DMS153 (cell line): ENCODE data around the gene STAG1.
"Not testable (repeated sequence)": the region's sequence is repeated elsewhere in the genome, so short reads cannot be mapped to it uniquely, and the experiment has no call there.

Experiments
- DNase-seq: peaks from one replicate; lab custom pipeline; 2025; lab: John Stamatoyannopoulos, UW

The STAG1 gene

DNA sequence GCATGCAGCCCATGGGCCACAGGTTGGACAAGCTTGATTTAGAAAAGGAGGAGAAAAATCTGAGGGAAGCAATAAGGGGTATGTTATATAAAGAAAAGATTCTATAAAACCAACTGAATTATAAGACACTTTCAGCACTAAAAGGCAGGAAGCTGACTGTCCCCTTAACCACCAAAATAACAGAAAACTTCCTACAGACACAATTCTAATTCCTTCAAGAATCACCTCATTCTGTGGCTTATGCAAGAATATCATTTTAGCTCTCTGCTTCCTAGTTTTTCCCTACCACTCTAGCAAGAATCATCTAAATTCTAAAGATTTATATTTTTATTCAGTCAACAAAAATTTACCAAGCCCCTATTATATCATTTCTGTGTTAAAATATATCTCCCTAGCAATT, 6.3 kb downstream of the STAG1 start:
- no peak for DNase-seq

DNA sequence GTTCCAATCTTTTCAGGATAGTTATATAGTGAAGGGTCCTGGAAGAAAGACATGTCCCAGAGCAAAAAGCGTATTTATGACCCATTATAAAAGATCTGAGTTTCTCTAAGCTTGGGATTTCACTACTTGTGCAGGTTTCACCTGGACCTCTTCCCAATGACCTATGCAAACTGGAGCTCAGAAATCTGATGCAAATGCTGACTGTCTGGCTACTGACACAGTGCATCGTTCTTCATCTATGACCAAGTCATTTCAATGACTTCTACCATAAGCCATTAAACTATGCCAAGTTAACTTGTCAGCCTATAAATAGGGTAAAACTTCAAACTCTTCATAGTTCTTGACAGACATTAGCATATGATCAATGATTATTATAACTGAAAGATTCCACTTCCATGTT, 11.1 kb downstream of the STAG1 start:
- DNase-seq: no peak

DNA sequence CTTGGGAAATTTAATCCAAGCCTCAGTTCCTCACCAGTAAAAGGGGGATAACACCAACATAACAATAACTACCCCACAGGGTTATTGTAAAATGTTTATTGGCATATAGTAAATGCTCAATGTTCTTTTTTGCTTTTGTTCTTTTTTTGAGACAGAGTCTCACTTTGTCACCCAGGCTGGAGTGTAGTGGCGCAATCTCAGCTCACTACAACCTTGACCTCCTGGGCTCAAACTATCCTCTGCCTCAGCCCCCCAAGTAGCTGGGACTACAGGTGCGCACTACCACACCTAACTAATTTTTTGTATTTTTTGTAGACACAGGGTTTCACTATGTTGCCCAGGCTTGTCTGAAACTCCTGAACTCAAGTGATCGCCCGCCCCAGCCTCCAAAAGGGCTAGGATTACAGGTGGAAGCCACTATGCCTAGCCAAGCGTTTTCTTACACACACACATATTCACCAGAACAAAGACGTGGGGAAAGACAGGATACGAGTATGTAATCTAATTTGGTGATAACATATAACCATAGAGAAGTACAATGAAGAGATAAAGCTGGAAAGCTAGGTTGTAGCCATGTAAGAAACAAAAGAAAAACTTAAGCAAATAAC, 11.7 kb downstream of the STAG1 start:
- DNase-seq: no peak

DNA sequence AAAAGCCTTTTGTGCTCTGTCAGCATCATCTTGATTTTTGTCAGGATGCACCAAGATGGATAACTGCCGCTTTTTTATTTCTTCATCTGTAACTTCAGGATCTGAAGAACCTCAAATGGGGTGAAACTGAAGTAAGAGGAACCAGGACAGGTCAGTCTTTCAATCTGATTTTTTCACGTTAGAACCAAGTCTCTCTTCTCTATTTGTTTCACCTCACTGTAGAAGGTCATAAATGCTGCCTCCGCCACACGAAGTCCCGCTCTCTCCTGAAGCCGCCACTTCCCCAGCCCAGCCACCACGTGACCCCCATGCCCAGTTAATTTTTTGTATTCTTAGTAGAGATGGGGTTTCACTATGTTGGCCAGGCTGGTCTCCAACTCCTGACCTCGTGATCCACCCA, 15.2 kb downstream of the STAG1 start:
- DNase-seq: not testable (repeated sequence)

DNA sequence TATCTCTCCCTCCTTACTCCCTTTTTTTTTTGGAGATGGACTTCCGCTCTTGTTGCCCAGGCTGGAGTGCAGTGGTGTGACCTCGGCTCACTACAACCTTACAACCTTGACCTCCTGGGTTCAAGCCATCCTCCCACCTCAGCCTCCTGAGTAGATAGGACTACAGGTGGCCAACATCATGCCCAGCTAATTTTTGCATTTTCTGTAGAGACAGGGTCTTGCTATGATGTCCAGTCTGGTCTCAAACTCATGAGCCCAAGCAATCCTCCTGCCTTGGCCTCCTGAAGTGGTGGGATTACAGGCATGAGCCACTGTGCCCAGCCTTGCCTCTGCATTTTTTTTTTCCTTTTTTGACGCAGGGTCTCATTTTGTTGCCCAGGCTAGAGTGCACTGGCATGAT, 17.1 kb downstream of the STAG1 start:
- no peak for DNase-seq

DNA sequence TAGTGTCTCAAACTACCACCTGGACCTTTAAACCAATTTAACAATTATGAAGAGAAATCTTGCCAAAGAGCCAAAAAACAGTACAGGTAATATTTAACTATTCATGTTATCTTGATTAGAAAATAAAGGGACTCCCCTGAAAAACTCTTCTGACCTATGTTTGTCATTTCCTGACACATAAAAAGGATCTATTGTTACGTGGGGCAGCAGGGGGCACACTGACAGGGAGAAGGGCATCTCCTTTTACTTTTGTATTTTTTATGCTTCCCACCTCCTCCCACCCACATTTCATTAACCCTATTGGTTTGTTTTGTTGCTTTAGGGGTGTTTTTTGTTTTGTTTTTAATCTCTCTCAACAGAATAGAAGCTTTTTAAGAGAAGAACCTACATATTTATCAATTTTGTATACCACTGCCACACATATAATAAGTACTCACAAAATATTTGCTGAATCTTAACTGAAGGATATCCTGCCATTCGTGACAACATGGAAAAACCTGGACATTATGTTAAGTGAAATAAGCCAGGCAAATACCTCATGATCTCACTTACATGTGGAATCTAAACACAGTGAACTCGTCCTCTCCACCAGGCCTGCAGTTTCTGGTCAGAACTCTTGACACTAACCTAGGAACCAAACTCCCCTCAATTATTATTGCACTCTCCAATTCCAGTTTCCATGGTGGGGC, 17.7 kb downstream of the STAG1 start:
- DNase-seq: no peak

GRCh38 chr3:136733317-136733833, 18.8 kb downstream of the STAG1 start:
- DNase-seq: no peak

DNA sequence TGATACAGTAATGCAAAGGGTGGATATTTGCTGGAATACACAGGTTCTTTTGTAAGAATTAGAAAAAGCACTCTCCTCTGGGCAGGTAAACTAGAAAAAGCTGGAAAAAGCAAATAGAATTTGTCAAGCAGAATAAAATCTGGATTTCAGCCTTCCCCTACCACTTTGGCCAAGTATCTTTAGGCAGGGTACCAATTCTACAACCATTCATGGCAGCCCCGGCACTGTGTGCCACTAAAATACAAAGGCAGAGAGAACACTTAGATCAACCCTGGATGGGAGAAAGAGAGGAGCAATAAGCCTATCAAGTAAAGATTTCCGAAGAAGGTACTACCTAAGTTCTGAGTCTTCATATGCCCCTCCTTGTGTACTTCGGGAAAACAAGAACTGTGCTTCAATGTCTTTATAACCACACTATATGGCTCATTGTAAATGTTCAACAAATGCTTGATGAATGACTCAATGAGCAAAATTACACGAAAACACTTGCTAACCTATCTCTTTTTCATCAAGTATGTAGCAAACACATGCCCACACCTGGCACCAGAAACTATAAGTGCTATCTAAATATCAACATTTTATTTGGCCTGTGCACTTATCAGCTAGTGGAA, 20.8 kb downstream of the STAG1 start:
- DNase-seq: no peak

DNA sequence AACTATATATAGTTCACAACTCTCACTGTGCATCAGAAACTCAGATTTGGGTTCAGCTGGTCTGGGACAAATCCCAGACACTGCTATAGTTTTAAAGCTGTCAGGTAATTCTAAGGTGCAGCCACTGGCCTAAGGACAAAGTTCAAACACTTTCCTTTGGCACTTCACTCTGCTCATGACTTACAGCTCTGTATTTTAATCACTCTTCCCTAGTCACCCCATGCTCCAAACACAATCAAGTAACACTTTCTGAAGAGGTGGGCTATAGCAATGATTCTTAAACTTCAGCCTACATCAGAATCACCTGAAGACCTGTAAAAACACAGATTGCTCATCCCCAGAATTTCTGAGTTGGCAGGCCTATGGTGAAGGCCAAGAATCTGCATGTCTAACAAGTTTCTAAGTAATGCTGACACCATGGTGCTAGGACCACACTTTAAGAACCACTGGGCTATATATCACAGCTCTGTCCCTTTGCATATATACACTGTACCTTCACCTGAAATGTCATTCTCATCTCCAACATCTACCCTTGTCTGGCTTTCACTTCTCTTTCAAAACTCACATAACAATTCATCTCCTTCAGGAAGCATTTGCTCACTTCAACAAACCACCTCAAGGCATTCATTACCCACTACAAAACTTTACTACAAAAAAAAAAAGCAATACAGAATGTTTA, 21.4 kb downstream of the STAG1 start:
- DNase-seq: no peak

DNA sequence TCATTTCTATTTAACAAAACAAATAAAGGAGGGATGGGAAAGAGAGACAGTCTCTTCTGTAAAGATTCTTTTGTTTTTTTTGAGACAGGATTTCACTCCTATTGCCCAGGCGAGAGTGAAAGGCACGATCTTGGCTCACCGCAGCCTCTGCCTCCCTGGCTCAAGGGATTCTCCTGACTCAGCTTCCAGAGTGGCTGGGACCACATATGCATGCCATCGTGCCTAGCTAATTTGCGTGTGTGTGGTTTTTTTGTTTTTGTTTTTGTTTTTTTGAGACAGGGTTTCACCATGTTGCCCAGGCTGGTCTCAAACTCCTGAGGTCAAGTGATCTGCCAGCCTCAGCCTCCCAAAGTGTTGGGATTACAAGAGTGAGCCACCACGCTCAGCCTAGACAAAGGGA, 23.3 kb downstream of the STAG1 start:
- DNase-seq: no peak

DNA sequence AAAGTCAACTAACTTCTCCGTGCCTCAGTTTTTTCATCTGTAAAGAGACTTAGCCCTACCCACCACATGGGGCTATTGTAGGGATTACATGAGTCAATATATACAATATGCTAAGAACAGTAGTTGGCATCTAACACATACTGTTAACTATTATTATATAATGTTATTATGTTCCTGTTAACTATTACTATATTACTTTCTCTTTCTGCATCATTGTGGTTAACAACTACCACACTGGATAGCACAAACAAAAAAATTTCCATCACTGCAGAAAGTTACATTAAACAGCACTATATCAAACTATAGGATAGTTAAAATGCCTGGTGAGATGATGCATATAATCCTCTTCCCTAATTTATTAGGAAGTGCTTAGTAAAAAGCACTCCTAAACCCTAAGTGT, 23.7 kb downstream of the STAG1 start:
- DNase-seq: no peak

DNA sequence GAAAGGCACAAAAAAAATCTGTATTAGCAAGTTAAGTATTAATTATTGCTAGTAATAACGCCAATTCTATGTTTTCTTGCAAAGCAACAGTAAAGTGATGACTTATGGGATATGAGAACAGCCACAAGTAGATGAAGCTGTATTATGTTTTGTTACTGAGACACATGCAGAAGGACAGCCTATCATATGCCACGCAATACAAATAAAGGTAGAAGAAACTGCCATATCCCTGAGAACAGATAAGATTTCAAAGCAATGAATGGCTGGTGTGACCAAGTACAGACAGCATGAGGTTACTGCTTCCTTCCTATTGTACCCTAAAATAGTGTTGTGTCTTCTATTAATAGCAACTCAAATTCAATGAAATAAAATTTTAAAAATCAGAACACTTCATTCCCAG, 26.7 kb downstream of the STAG1 start:
- DNase-seq: no peak

- not testable (repeated sequence) for DNase-seq
Measured at GRCh38 chr3:136722916-136723315, 29.3 kb downstream of the STAG1 start.

- DNase-seq: not testable (repeated sequence)
Measured at GRCh38 chr3:136722399-136722798, 29.8 kb downstream of the STAG1 start.

DNA sequence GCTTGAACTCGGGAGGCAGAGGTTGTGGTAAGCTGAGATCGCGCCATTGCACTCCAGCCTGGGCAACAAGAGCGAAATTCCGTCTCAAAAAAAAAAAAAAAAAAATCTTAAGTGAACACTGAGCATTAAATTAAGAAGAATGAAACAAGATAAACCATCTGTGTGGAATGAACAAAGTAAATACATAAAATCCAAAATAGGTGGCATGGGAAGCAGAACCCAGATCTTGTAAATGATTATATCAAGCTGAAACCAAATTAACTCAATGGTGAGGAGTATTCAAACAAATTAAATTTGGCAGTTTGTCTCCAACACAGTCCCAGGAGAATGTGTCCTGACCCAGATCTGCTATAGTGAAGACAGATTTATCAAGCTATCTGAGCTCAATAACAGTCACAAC, 32.1 kb downstream of the STAG1 start:
- no peak for DNase-seq

DNA sequence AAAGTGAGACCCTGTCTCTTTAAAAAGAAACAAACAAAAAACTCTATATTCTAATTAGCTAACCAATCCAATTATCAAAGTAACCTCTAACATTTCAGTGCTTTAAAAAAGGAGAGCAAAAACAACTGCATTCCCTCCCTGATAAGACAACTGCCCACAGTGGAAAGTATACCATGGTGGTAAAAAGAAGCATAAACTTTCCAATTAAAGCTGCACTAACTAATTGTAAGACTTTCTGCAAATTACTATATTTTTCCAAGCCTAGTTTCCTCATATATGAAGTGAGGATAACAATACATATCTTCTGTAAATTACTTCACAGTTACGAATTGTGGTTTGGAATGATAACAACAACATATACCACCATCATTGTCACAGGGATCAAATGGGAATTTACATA, 35.5 kb downstream of the STAG1 start:
- no peak for DNase-seq

DNA sequence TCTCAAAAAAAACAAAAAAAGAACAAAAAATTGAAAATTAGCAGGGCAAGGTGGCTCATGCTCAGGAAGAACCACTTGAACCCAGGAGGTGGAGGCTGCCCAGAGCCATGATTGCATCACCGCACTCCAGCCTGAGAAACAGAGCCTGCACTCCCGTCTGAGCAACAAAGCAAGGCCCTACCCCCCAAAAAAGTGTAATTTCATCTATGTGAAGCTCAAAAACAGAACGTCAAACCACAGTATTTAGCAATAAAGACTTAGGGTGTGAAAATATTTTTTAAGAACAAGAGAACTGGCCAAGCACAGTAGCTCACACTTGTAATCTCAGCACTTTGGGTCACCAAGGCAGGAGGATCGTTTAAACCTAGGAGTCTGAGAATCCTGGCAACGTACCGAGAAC, 38.2 kb downstream of the STAG1 start:
- no peak for DNase-seq

- no peak for DNase-seq
Measured at GRCh38 chr3:136712941-136713340, 39.2 kb downstream of the STAG1 start.

DNA sequence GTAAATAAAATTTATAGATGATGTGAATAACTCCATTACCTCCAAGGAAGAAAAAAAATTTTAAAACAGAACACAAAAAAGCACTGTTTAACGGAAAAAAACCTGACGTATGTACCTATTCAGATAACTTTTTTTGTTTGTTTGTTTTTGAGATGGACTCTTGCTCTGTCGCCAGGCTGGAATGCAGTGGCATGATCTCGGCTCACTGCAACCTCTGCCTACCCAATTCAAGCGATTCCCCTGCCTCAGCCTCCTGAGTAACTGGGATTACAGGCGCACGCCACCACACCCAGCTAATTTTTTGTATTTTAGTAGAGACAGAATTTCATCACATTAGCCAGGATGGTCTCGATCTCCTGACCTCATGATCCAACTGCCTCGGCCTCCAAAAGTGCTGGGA, 40.3 kb downstream of the STAG1 start:
- DNase-seq: not testable (repeated sequence)

GRCh38 chr3:136711277-136711676, 40.9 kb downstream of the STAG1 start:
- DNase-seq: no peak

GRCh38 chr3:136709775-136710174, 42.4 kb downstream of the STAG1 start:
- DNase-seq: not testable (repeated sequence)

- DNase-seq: no peak
Measured at GRCh38 chr3:136708333-136708985, 43.7 kb downstream of the STAG1 start.
